ENCODE data around the gene ST3GAL3.

DNA sequence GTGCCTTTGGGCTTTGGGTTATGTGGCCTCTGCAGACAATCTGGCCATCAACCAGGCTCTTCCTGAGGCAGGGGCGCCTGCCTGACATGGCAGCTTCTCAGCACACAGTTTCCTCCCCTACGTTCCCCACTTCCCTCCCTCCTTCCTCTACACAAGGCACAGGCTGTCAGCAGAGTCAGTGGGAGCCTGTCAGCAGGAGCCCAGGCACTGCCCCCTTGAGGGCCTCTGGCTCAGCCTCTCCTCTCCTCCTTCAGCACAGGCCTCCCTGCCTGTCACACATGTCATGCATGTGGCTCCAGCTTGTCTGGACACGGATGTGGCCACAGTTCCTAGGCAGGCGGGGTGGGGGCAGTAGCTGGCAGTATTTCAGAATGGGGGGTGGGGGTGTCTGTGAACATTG, 174.1 kb downstream of the ST3GAL3 start:
- TF ChIP-seq, protein P1, sequence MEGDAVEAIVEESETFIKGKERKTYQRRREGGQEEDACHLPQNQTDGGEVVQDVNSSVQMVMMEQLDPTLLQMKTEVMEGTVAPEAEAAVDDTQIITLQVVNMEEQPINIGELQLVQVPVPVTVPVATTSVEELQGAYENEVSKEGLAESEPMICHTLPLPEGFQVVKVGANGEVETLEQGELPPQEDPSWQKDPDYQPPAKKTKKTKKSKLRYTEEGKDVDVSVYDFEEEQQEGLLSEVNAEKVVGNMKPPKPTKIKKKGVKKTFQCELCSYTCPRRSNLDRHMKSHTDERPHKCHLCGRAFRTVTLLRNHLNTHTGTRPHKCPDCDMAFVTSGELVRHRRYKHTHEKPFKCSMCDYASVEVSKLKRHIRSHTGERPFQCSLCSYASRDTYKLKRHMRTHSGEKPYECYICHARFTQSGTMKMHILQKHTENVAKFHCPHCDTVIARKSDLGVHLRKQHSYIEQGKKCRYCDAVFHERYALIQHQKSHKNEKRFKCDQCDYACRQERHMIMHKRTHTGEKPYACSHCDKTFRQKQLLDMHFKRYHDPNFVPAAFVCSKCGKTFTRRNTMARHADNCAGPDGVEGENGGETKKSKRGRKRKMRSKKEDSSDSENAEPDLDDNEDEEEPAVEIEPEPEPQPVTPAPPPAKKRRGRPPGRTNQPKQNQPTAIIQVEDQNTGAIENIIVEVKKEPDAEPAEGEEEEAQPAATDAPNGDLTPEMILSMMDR (IDR thresholded peaks at IDR 0.05), result no peak
- TF ChIP-seq POLR2A (IDR thresholded peaks at IDR 0.05), result no peak

All from testis (tissue), 2 donors.